Vagina (tissue), 2 donors: ENCODE measurements around the gene TUBGCP2.

Experiments
- POLR2AphosphoS5 ChIP-seq, 2 donors: sonication (generic); formaldehyde crosslinking; IDR thresholded peaks; one replicate each; pipeline ENCODE4 v1.9.0; 2017; ENCODE audit warnings: antibody characterized with exemption in 2 of 2, mild to moderate bottlenecking in 2 of 2, low read depth in 1 of 2; ENCODE audit not compliant: insufficient read depth in 1 of 2
- TF ChIP-seq, protein P1 (sequence below), 3 experiments: fragments of 450-650 bp in 2 of 3; fragments of 200-600 bp in 1 of 3; sonication (generic) in 1 of 3; IDR thresholded peaks; one replicate each; pipeline ENCODE4 v1.5.1; 2017 to 2019; ENCODE audit warnings: antibody characterized with exemption in 3 of 3, mild to moderate bottlenecking in 2 of 3, moderate library complexity in 2 of 3

DNA sequence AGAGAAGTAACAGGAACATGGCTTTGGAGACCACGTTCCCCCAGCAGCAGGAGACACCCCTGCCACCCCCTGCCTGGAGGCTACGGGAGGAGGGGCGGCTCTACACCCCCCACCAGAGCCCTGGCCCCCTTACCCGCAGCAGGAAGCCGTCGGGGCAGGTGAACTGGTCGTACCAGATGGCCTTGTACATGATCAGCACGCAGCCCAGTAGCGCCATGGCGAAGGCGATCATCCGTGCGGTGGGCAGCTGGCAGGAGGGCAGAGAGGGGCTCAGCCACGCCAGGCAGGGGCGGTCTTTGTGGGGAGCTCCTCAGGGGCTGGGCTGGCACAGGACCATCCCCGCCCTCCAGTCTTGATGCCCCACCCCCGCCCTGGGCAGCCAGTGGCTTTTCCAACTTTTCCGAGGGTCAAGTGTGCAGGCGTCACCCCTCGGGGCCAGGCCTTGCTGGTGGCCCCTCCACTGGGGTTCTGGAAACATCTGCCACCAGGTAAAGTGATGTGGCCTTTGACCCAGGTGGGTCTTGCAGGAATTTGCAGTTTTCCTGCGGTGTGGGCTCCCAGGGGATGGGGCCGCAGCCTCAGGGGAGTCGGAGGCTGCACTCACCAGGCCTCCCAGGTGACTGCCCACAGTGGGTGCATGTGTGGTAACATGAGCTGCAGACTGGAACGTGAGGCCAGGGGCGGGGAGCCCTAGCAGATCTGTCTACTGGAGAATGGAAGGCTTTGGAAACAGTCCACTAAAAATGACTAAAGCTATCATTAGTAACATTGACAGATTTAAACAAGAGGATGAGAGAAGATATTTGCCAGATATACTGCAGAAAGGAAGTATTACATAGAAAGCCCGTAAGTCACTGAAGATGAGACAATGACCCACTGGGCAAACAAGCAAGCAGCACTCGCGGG lies 18.3 kb upstream of the TUBGCP2 start:
- TF ChIP-seq, protein P1, sequence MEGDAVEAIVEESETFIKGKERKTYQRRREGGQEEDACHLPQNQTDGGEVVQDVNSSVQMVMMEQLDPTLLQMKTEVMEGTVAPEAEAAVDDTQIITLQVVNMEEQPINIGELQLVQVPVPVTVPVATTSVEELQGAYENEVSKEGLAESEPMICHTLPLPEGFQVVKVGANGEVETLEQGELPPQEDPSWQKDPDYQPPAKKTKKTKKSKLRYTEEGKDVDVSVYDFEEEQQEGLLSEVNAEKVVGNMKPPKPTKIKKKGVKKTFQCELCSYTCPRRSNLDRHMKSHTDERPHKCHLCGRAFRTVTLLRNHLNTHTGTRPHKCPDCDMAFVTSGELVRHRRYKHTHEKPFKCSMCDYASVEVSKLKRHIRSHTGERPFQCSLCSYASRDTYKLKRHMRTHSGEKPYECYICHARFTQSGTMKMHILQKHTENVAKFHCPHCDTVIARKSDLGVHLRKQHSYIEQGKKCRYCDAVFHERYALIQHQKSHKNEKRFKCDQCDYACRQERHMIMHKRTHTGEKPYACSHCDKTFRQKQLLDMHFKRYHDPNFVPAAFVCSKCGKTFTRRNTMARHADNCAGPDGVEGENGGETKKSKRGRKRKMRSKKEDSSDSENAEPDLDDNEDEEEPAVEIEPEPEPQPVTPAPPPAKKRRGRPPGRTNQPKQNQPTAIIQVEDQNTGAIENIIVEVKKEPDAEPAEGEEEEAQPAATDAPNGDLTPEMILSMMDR (IDR thresholded peaks at IDR 0.05) = no peak
- no peak for TF ChIP-seq POLR2AphosphoS5 (IDR thresholded peaks at IDR 0.05; ENCODE audit: insufficient read depth in 1 of 2, low read depth in 1 of 2)
